Retinal pigment epithelial cell (primary cell): Measurements from ENCODE around the gene DLG5.
A peak's percentile ranks its signal among the peaks of the same experiment; 100 is the strongest.

Experiments used
- DNase-seq: peaks from one replicate; pipeline ENCODE4 v3.0.0-alpha.2; 2010; ENCODE audit warnings: low read depth
- H3K4me3 ChIP-seq: 2 replicates; pipeline ENCODE4 v1.5.1; 2011; ENCODE audit warnings: mild to moderate bottlenecking, low read length, control low read depth, moderate library complexity
- CTCF ChIP-seq: conservative IDR thresholded peaks from 2 replicates; pipeline ENCODE4 v1.5.1; 2011; ENCODE audit warnings: low read depth, low read length, control low read depth, inconsistent platforms

Gene DLG5

GRCh38 chr10:77842652-77843212 is 83.8 kb downstream of the DLG5 start:
- no peak overlapping the region for H3K4me3 ChIP-seq
- DNase-seq, result no peak
- no peak for TF ChIP-seq CTCF

GRCh38 chr10:77841711-77842375 is 84.7 kb downstream of the DLG5 start:
- no peak for DNase-seq
- TF ChIP-seq CTCF, result no peak
- no peak overlapping the region for H3K4me3 ChIP-seq

GRCh38 chr10:77840636-77841035 is 85.9 kb downstream of the DLG5 start:
- no peak for TF ChIP-seq CTCF
- no peak for DNase-seq
- H3K4me3 ChIP-seq, result no peak overlapping the region

- no peak for DNase-seq
- no peak overlapping the region for H3K4me3 ChIP-seq
- TF ChIP-seq CTCF, result no peak
Measured at GRCh38 chr10:77837925-77838595, 88.5 kb downstream of the DLG5 start.

- DNase-seq, result no peak
Measured at GRCh38 chr10:77837248-77837924, 89.2 kb downstream of the DLG5 start.

GRCh38 chr10:77836299-77836820 is 90.2 kb downstream of the DLG5 start:
- no peak for DNase-seq
- TF ChIP-seq CTCF, result no peak
- no peak overlapping the region for H3K4me3 ChIP-seq

More at GRCh38 chr10:77837248-77837924, 89.2 kb downstream of the DLG5 start:
- TF ChIP-seq CTCF, result peak; percentile 31
- no peak overlapping the region for H3K4me3 ChIP-seq
